CD4-positive, alpha-beta T cell treated with Interleukin-10 for 1 hour (primary cell): Measurements from ENCODE around the gene RNF32.
A peak's percentile ranks its signal among the peaks of the same experiment; 100 is the strongest.
"Not testable (repeated sequence)": the region's sequence is repeated elsewhere in the genome, so short reads cannot be mapped to it uniquely, and the experiment has no call there.

Experiments
- DNase-seq: peaks from one replicate; pipeline ENCODE4 v3.0.0-alpha.2; 2020

RNF32 gene

DNA sequence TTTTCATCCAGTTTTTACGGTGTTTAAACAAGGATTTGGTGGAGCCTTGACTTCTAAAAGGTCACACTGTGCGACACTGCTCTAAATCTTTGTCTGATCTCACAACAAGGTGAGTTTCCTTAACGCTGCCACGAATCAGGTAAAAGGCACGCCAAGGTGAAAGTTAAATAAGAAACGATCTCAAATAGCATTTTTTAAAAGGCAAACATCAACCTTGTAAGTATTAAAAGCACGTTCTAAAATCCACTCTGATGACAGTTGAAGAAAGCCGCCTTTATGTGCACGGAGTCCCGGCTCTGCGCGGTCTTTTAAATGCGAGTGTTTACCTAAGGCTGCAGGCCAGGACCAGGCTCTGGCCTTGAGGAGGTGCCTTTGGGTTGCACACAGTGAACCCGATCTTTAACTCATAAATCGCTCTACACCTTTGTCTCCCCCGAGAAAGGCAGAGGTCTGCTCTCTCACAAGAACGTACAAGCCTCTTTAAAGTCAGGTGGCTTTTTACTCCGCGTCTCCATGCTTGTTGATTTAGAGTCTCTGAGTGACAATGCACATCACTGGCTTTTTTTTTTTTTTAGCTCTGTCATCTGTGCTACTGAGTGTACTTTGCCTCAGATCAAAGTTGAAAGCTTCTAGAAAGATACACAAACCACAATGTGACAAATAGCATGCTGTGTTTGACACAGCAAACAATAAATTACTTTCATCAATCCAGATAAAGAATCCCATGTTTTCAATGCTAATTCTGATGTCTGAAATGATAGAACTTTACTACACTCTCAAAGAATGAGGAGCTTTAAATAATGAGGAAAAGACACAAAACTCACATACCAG, 25.9 kb upstream of the RNF32 start:
- DNase-seq, result no peak

DNA sequence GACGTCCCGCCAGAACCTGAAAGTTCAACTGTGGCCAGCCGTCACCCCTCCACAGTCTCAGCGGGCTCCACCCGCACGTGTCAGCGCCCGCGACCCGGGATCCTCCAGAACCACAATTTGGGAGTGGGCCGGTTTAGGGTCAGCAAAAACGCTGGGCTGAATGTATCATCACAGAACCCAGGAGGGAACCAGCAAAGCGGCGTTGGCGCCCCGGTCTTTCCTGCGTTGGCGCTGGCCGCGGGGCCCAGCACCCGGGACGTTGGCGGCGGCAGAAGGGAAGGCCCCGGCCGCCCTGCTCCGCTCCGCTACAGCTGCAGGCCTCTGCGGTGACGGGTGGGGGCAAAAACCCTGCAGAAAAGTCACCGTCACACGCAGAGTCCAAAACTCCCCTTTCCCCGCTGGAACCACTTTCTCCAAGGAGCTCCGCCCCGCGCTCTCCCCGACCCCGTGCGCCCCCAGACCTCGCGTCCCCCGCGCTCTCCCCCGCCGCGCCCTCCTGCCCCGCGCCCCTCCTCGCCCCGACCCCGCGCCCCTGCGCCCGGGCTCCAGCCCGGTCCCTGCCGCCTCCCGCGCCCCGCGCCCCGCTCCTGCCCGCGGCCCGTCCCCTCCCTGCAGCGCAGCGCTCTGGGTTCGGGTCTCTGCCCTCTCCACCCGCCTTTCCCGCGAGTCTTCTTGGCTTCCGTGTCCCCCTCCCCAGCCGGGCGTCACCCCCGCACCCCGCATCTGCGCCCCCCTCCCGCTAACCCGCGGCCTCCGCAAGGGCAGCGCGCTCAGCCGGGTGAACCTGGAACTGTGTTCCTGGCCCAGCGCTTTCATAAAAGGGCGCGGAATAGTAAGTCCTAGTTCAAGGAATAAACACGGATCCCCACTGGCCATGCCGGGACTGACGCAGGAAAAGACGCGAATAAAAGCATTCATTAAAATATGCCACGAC, 24.0 kb upstream of the RNF32 start:
- no peak for DNase-seq

DNA sequence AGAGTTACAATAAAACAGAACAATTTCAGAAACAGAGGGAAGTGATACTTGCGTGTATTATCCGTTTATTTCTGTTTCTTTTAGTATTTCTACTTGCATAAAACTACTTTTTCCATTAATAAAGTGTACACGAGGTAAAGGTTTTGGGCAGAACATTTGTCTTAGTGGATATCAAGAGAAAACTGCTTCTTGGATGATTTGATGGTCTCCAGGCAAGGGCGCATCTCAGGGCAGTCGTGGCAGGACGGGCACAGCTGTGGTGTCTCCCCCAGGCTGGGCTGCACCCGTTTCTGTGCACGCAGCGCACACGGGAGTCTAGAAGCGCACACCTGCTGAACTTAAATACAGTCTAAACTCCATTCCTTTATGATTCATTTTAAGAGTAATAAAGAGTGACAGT, 23.4 kb upstream of the RNF32 start:
- no peak for DNase-seq

DNA sequence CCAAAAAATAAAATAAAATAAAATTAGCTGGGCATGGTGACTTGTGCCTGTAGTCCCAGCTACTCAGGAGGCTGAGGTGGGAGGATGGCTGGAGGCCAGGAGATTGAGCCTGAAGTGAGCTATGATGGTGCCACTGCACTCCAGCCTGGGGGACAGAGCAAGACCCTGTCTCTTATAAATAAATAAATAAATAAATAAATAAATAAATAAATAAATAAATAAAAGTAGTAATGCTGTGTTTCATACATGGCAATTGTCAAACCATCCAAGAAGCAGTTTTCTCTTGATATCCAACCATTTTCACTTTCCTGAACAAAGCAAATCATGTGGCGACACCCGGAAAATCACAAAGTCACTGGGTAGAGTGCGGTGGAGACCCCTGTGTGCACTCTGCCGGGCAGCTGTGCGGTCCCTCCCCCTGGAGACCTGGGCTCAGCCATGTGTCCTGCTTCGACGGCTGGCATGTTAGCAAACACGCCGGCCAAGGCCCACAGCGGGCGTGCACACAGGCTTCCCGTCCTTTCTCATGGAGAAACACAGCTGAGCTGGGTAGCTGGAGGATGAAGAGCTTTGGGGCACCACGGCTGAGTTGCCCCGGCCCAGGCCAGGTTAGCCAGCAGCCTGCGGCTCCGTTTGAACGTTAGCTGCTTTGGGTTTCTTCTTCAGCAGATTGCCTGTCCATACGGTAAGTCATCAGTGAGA, 22.3 kb upstream of the RNF32 start:
- DNase-seq, result no peak

DNA sequence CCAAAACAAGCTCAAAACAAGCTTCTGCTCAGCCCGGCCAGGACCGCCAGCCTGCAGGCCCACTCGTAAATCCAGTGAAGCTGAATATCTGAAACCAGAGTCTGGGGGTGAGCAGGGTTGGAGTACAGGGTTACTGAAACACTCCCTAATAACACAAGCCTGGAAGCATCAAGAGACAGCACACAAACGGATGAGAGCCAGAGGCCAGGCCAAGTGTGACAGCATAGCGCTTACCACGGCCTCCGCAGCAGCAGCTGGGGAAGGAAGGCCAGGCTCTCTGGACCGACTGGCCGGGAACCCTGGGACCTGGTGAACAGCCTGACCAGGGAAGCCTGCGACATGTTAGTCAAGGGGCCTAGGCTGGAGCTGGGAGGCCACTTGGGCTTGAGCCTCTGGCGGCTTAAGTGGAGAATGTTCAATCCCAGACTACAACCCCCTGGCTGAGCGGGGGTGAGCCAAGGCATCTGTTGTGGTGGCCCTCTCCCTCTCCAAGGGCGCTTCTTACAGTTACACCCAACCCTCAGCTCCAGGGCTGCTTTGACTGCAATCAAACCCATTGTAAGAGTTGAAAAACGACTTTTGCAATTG, 21.7 kb upstream of the RNF32 start:
- DNase-seq, result no peak

DNA sequence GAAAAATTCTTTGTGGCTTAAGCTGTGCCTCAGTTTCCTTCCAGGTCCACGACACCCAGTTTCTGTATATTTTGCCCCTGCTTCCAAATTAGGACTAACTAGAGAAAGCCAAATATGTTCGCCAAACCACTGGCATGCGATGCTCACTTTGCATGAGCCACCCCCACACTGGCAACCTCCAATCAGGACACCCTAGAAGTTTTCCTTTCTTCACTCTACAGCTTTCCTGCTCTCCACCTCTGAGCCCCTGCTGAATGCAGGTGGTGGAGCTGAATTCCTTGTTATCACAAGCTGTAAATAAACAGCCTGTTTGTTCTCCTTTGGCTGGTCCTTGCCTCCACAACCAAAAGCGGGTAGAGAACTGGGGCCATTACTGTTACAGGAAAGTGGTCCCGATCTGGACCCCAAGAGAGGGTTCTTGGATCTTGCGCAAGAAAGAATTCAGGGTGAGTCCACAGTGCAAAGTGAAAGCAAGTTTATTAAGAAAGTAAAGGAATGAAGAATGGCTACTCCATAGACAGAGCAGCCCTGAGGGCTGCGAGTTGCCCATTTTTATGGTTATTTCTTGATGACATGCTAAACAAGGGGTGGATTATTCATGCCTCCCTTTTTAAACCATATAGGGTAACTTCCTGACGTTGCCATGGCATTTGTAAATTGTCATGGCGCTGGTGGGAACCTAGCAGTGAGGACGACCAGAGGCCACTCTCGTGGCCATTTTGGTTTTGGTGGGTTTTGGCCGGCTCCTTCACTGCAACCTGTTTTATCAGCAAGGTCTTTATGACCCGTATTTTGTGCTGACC, 20.9 kb upstream of the RNF32 start:
- DNase-seq, result not testable (repeated sequence)

DNA sequence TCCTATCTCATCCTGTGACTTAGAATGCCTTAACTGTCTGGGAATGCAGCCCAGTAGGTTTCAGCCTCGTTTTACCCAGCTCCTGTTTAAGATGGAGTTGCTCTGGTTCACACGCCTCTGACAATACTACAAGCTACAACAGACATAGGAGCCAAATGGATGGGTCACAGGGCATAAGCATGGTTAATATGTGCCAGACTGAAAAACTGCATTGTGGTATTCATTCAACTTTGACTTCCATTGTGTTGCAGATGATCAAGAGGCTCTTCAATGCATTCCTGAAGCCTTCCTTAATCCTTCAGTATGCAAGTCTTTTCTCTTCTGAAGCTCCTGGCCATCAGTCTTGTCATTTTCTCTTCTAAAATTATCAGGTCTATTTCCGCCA, 20.3 kb upstream of the RNF32 start:
- no peak for DNase-seq

DNA sequence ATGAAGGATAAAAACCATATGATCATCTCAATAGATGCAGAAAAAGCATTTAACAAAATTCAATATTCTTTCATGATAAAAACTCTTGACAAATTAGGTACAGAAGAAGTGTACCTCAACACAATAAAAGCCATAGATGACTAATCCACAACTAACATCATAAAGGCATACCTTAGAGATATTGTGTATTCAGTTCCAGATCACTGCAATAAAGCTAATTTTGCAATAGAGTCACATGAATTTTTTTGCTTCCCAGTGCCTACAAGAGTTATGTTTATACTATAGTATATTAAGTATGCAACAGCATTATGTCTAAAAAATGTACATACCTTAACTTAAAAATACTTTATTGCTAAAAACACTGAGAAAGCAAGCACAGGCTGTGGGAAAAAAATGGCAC, 18.9 kb upstream of the RNF32 start:
- DNase-seq, result no peak

DNA sequence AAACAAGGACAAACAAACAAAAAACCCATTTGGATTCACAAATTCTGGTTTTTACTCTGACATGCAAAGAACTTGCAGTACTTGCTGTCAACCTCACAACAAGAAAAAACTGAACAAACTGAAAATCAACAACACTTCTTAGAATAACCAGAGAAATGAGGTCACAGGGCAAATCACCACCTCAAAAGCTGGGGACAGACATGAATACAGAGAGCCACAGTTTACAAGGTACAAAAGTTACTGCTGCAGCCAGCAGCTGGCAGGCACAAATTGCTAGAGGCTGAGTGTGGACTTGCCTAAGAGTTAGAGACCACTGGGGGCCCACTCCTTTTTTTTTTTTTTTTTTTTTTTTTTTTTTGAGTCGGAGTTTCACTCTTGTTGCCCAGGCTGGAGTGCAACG, 15.0 kb upstream of the RNF32 start:
- no peak for DNase-seq

DNA sequence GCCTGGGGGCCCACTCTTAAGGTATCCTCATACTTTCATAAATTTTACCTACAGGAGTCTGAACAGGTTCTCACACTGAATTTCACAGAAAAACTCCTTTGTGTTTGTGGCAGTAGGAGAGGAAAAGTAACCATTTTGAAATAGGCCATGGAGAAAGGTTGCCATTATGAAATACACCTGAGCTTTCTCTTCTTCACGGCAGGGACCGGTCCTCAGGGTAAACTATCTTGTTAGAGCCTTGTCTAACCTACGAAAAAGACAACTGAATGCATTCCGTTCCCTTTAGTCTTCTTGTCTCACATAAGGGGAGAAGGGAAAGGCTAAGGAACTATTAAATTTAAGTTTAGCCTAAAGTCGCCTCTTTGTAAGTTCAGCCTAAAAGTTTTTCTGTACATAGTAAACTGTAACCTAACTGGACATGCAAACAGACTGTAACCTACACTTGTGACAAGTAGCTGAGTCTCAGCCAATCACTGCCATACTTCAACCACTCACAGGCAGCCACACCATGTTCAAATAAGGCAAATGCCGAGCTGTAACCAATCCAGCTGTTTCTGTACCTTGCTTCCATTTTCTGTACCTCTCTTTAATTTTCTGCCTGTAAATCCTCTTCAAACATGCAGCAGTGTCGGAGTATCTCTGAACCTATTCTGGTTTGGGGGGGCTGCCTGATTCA, 14.2 kb upstream of the RNF32 start:
- DNase-seq, result no peak

DNA sequence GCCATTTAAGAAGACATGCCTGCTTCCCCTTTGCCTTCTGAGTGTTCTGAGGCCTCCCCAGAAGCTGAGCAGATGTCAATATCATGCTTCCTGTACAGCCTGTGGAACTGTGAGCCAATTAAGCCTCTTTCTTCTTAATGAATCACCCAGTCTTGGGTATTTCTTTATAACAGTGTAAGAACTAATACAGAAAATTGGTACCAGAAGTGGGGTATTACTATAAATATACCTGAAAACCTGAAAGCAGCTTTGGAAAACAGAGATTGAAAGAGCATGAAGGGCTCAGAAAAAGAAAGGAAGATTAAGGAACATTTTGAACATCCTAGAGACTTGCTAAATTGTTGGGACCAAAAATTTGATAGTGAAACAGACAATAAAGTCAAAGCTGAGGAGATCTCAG, 12.0 kb upstream of the RNF32 start:
- DNase-seq, result no peak

DNA sequence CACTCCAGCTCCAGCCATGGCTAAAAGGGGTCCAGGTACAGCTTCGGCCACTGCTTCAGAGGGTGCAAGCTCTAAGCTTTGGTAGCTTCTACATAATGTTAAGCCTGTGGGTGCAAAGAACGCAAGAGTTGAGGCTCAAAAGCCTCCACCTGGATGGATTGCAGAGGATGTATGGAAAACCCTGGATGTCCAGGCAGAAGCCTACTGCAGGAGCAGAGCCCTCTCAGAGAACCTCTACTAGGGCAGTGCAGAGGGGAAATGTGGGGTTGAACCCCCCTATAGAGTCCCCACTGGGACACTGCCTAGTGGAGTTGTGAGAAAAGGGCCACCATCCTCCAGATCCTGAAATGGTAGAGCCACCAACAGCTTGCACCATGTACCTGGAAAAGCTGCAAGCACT, 10.7 kb upstream of the RNF32 start:
- DNase-seq, result no peak

DNA sequence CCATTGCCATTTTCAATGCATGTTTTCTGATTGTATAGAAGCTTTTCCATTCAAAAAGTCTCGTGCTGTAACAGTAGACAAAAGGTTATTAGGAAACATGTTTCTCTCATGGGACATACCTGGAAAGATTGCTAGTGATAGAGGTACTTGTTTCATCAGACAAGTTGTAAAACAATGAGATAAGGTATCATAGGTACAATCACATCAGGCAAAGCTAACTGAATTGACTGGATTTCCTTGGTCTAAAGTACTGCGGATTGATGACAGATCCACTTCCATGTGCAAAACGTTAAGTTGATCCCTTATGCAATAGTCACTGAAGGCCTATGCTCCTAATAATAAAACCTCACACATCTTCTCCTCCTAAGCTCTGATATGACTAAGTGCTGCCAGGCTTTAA, 6.5 kb upstream of the RNF32 start:
- DNase-seq, result no peak

DNA sequence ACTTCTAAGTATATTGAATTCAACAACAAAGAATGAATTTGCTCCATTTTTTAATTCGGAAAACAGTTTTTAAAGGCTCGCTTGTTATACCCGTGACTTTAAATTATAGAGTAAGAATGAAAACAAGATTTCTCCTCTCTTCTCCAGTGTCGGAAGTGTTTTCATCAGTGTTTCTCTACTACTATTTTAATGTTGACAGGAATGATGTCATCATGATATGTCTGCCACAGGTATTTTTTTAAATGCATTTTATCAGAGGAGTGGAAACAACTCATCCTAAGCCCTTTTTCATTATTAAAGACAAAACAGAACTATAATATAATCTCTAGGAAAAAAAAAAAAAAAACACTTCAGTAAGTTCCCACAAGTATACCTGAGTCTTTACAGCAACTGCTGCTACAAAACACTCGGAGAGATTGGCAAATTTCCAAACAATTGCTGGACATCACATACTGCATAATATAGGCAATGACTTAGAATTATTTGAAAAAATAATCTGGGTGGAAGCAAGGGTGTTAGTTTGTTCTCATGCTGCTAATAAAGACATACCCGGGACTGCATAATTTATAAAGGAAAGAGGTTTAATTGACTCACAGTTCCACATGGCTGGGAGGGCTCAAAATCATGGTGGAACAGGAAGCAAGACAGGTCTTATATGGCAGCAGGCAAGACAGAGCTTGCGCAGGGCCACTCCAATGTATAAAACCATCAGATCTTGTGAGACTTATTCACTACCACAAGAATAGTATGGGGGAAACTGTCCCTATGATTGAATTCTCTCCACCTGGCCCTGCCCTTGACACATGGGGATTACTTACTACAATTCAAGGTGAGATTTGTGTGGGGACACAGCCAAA, 4.8 kb upstream of the RNF32 start:
- no peak for DNase-seq

DNA sequence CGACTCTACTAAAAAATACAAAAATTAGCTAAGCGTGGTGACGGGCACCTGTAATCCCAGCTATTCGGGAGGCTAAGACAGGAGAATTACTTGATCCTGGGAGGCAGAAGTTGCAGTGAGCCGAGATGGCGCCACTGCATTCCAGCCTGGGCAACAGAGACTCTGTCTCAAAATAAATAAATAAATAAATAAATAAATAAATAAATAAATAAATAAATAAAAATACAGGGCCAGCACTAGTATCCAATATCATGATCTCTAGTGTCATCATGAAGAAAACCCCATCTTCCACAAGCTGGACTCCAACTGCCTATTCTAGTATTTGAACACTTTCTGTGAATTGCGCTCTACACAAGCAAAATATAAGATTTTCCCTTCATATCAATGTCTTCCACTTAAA, 3.5 kb upstream of the RNF32 start:
- not testable (repeated sequence) for DNase-seq

DNA sequence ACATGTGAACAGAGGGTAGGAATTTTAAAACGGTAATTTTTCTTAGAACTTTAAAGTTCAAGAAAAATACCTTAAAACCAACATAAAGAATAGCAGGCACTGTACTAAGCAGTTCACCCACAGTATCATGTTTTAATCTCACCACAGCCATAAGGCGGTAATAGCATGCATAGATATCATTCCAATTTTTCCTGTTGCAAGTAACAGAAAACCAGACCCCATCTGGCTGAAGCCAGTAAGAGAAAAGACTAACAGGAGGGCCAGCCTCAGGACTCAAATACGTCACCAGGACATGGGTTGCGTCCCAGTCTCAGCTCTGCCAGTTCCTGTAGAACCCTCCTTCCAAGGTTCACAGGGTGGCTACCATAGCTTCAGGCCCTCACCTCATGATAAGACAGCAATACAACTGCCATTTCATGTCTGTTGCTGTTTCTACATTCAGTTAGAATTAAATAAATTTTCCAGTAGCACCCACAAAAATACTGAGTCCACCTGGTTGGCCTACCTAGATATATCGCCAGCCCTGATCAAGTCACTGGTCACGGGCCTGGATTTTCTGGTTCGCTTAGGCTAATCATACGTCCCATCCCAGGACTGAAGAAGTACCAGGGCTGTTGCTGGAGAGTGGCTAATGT, 2.0 kb upstream of the RNF32 start:
- DNase-seq, result no peak

DNA sequence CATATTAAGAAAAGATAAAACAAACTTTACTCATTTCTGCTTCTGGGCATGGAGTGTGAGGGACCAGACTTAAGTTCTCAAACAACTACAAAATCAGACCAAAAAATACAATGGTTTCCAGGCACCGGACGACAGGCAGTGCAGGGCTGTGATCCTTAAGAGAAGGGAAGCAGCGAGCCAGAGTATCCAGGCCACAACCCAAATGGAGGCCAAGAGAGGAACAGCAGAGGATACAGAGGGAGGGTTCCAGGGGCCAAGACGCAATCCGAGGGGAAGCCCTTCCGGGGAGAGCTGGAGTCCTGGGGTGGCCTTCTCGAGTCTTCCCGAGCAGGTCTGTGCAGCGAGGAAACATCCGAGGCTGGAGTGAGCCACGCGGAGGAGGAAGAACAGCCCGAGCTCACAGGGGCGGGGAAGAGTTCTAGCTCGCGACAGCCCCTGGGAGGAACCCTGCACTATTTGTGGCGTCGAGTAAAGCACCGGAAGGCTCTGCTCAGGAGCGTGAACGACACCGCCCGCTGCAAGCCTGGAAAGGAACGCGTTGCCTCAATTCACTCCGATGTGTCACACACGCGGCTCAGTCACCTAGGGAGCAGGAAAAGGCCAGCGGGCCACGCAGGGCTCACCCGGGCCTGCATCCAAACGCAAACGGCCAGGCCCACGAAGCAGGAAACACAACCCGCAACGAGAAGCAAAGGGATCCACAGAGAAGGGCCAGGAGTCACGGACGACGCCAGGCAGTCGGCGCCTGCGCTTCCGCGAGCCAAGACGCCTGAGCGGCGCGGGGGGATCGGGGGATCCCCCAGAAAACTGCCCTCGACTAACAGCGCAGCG, 933 bp upstream of the RNF32 start:
- no peak for DNase-seq

DNA sequence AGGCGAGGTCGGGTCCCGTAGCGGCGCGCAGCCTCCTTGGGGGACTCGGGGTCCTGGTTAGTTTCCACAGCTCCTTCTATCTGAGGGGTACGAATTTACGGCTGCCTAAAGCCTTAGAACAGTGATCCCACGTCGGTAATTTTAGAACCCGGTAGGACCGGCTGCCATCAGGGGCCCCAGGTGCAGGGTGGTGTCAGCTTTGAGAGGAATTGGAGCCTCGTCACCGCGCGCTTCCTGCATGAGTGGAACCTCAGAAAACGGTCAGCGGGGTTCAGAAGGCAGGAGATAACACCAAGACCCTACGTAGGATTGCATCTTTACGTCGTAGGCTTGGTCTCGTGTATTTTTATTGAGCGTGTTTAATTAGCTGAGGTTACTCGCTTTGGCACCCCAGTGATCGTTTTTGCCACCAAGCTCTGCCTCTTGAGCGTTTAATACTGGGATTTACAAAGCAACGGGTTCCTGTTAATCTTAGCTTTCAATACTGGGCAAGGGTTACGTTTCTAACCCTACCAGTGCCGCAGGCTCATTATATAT, 443 bp downstream of the RNF32 start:
- DNase-seq, result peak; percentile 59
